GM23248 (cell line): ENCODE measurements around the gene ANKRD17.
"Not testable (repeated sequence)": the region's sequence is repeated elsewhere in the genome, so short reads cannot be mapped to it uniquely, and the experiment has no call there.

Experiments used
- EZH2 ChIP-seq: fragments of 200-600 bp; sonication (generic); IDR thresholded peaks from 2 replicates; pipeline ENCODE4 v1.6.1; 2018; ENCODE audit warnings: antibody characterized with exemption, mild to moderate bottlenecking; ENCODE audit not compliant: insufficient read depth, poor library complexity, severe bottlenecking
- EZH2phosphoT487 ChIP-seq: fragments of 200-600 bp; sonication (generic); IDR thresholded peaks from 2 replicates; pipeline ENCODE4 v1.6.1; 2018; ENCODE audit warnings: antibody characterized with exemption, moderate library complexity, mild to moderate bottlenecking, low read depth; ENCODE audit not compliant: insufficient read depth

DNA sequence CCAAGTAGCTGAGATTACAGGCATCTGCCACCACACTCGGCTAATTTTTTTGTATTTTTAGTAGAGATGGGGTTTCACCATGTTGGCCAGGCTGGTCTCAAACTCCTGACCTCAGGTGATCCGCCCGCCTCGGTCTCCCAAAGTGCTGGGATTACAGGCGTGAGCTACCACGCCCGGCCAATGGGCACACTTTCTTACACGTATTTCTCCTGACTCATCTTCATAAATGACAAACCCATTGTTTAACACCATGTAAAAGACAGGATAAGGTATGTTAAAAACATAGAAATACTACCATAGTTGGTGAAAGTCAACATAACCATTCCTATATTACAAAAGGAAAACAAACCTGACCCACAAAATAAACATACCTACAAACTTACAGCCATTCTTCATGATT lies 2.8 kb downstream of the ANKRD17 start:
- not testable (repeated sequence) for TF ChIP-seq EZH2phosphoT487, EZH2
